ENCODE results near the gene ARL3.

Gene ARL3

DNA sequence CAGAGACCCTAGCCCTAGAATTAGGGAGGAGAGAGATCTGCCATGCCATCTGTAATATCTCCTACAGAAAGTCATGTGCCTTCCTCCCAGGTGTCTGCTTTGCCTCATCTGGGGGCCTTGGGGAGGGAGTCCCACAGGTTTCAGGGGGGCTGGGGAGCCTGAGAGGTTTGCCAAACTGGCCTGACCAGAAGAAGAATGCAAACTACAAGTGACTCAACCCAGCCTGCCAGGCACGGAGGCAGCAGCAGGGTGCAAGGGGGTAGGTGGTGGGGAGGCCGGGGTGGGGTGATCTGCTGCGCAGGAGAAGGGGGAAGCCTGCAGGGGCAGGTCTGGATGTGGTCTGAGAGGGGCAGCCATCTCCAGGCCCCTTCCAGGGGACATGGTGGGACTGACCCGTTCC is 79.5 kb downstream of the ARL3 start:
- TF ChIP-seq, protein P1, sequence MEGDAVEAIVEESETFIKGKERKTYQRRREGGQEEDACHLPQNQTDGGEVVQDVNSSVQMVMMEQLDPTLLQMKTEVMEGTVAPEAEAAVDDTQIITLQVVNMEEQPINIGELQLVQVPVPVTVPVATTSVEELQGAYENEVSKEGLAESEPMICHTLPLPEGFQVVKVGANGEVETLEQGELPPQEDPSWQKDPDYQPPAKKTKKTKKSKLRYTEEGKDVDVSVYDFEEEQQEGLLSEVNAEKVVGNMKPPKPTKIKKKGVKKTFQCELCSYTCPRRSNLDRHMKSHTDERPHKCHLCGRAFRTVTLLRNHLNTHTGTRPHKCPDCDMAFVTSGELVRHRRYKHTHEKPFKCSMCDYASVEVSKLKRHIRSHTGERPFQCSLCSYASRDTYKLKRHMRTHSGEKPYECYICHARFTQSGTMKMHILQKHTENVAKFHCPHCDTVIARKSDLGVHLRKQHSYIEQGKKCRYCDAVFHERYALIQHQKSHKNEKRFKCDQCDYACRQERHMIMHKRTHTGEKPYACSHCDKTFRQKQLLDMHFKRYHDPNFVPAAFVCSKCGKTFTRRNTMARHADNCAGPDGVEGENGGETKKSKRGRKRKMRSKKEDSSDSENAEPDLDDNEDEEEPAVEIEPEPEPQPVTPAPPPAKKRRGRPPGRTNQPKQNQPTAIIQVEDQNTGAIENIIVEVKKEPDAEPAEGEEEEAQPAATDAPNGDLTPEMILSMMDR (conservative IDR thresholded peaks at IDR 0.05; ENCODE audit: low read depth, low read length): no peak
- no peak for DNase-seq (ENCODE audit: low read depth)
- H3K4me3 ChIP-seq (ENCODE audit: low read length): no peak overlapping the region

DNA sequence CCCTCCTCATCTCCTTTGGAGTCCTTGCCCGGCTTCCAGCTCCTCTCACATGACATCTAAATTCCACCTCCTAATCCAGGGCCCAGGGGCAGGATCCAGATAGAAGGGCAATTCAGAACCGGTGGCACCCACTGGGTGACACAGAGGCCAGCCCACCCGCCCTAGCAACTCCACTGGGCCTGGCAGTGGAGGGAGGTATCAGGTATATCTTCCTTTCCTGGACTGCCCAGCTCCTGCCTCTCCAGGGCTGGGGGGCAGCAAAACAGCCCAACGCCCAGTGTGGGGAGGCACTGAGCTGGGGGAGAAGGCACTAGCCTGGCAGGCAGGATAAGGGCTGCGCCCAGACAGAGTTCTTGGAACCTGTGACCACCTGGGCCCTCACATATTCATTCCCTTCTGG is 80.3 kb downstream of the ARL3 start:
- TF ChIP-seq, protein P1 (conservative IDR thresholded peaks at IDR 0.05; ENCODE audit: low read depth, low read length): no peak
- H3K4me3 ChIP-seq (ENCODE audit: low read length): no peak overlapping the region
- DNase-seq (ENCODE audit: low read depth): no peak

DNA sequence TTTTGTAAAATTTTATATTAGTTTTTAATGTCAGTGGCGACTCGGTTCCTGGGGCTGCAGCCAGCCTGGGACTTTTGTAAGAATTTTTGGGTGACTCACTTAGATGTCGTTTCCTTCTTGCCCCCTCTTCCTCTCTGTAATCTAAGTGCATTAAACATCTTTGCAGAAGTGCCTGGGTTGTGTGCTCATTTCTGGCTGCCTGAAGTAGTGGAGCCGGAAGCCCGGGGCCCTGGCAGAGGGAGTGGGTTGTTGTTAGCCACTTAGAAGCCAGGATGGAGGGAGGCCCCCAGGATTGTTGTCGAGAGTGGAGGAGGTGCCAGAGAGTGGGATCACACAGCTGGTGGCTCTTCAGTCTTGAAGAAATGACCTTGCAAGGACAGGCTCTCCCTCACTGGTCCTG is 80.9 kb downstream of the ARL3 start:
- TF ChIP-seq, protein P1 (conservative IDR thresholded peaks at IDR 0.05; ENCODE audit: low read depth, low read length): no peak
- no peak overlapping the region for H3K4me3 ChIP-seq (ENCODE audit: low read length)
- DNase-seq (ENCODE audit: low read depth): no peak

DNA sequence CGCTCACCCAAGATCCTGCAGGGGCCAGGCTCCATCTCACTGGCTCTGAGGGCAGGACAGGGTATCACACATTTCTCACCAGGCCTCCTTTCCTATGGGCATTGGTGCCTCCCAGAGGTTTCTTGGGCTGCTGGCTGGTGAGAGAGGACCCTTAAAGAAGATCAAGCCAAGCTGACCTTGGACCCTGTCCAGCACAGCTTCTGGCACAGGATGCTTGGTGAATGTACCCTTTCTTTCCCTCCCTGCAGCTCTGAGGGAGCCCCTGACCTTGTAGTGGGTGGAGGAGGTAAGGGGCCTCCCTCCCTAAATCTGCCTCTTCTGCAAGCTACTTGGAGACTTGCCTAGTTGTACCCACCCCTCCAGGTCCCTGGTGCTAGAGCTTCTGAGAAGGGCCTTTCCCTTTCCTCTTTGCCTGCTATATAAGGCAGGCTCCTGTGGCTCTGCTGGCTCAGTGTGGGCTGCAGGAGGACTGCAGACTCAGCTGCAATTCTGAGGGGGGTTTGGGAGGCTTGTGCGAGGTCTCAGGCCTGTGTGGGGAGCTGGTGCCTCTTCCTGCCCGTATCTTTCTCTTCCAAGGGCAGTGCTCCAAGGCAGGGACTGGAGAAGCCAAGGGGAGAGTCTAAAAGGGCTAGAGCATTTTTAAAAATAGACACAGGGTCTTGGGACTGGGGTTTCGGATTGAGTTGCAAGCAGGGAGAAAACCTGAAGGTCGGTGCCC is 81.6 kb downstream of the ARL3 start:
- H3K4me3 ChIP-seq (ENCODE audit: low read length): no peak overlapping the region
- no peak for DNase-seq (ENCODE audit: low read depth)
- TF ChIP-seq, protein P1 (conservative IDR thresholded peaks at IDR 0.05; ENCODE audit: low read depth, low read length): no peak

DNA sequence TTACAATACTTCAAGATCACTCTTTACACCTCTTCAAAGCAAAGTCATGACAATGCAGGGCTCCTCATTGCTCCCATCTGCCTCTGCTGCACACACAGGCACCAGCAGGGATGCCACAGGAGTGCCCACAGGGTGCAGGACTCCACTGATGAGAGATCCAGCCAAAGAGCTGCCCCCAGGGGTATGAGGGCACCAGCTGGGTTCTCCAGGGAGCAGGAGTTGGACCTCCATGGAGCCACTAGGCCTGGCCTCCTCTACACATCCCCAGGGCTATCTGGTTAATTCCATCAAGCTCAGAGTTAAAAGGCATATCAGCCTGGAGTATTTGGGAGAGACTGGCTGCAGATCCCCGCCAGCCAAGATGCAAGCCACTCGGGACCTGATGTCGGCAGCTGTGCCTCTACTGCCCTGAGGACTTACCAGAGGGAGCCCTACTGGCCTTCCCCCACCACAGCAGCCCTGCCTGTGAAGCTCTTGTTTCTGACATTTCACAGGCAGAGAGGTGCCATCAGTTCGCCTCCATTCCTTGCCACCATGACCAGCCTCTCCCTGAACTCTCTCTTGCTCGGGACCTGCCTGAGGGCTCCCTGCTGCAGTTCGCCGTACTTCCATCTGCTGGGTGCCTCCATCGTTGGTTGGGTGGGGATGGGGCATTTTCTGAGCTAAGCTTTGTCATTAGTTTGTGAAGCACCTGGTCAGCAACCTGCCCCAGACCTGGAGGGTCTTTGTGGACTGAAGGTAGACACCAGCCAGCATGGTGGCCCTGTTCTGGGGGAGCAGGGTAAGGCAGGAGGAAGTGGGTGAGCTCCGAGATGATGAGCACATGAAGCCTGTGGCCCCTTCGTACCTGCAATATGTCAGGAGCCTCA is 82.4 kb downstream of the ARL3 start:
- H3K4me3 ChIP-seq (ENCODE audit: low read length): no peak overlapping the region
- TF ChIP-seq, protein P1 (conservative IDR thresholded peaks at IDR 0.05; ENCODE audit: low read depth, low read length): no peak
- no peak for DNase-seq (ENCODE audit: low read depth)

DNA sequence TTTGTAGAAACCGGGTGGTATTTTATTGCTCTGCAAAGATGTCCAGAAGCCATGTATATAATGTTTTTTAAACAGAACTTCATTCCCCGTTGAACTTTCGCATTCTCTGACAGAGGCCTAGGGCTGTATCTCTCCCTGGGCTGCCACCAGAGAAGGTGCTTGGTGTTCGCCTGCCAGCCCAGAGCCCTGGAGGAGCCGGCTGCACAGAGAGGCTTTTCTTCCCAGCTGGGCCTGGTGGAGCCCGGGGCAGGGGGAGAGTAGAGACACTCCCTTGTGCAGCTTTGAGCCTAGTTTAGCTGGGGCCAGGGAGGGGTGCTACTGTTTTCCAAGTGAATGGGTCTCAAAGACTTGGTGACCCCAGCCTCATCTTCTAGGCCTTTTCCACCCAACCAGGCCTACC is 83.5 kb downstream of the ARL3 start:
- TF ChIP-seq, protein P1 (conservative IDR thresholded peaks at IDR 0.05; ENCODE audit: low read depth, low read length): no peak
- no peak overlapping the region for H3K4me3 ChIP-seq (ENCODE audit: low read length)
- DNase-seq (ENCODE audit: low read depth): no peak

All from retinal pigment epithelial cell (primary cell).